Right forelimb (tissue), 1 donor: ENCODE data around the gene FRS3.
"Not testable (repeated sequence)": the region's sequence is repeated elsewhere in the genome, so short reads cannot be mapped to it uniquely, and the experiment has no call there.

Experiments used
- DNase-seq: peaks from one replicate; pipeline ENCODE4 v3.0.0-alpha.2; 2018

Gene FRS3, protein sequence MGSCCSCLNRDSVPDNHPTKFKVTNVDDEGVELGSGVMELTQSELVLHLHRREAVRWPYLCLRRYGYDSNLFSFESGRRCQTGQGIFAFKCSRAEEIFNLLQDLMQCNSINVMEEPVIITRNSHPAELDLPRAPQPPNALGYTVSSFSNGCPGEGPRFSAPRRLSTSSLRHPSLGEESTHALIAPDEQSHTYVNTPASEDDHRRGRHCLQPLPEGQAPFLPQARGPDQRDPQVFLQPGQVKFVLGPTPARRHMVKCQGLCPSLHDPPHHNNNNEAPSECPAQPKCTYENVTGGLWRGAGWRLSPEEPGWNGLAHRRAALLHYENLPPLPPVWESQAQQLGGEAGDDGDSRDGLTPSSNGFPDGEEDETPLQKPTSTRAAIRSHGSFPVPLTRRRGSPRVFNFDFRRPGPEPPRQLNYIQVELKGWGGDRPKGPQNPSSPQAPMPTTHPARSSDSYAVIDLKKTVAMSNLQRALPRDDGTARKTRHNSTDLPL

DNA sequence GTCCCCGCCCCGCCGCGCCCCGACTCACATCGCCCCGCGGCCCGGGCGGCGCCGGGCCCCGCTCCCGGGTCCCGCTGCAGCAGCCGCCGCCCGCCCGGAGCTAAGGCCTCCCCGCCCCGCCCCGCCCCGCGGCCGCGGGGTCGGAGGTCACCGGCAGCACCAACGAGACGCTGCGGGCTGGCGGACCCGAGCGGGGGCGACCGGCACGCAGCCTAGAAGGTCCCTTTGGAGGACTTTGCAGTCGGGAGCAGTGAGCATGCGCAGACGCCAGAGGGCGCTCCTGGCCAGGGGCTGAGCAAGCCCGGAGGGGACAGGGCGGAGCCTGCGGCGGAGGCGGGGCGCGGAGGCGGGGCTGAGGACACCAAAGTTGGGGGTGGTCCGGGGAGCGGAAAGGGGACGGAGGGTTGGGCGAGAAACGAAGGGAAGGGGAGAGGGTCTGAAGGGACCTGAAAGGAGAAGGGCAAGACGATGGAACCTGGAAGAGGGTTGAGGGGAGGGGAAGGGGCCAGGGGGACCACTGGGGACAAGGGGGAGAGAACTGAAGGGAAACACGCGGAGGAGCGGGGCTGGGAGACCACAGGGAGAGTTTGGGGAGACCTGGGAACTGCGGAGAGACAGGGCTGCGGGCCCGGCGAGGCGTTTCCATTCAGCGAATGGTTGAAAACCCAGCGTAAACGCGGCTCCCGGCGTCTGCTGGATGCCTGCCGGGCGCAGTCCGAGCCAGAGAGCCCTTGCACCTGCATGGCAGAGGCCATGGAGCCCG is at the start of gene FRS3:
TSS of gene FRS3 (minus strand) at position 113 of the 763 bp plus-strand sequence. CDS start 2,913 bp downstream, outside the sequence.
- DNase-seq, result peak; percentile 99

DNA sequence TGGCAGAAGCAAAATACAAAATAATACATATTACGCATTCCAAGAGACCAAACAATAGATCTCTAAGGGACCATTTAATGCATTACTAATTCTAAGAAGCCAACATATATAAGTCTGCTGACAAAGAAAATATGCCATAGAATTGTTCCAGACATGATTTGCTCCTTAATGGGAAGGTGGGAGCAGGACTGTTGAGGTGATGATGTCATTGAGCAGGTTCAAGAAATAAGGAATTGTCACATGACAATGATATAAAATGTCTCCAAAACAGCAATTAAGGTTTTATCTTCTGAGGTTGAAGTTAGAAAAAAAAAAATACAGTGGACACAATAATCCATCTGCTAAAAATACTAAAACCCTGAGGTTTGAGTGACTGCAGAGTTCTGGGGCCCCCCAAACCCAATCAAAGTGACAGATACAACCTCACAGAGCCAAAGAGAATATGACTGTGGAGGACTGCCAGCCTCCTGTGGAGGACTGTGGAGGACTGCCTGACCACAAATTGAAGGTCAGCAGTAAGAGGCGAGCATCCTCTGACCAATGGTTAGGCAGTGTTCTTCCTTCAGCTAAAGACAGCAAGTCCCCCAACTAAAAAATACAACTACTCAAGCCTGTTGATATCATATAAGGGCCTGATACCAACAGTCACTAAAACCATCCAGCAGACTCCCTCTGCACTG is 46.8 kb upstream of the FRS3 start:
- no peak for DNase-seq

DNA sequence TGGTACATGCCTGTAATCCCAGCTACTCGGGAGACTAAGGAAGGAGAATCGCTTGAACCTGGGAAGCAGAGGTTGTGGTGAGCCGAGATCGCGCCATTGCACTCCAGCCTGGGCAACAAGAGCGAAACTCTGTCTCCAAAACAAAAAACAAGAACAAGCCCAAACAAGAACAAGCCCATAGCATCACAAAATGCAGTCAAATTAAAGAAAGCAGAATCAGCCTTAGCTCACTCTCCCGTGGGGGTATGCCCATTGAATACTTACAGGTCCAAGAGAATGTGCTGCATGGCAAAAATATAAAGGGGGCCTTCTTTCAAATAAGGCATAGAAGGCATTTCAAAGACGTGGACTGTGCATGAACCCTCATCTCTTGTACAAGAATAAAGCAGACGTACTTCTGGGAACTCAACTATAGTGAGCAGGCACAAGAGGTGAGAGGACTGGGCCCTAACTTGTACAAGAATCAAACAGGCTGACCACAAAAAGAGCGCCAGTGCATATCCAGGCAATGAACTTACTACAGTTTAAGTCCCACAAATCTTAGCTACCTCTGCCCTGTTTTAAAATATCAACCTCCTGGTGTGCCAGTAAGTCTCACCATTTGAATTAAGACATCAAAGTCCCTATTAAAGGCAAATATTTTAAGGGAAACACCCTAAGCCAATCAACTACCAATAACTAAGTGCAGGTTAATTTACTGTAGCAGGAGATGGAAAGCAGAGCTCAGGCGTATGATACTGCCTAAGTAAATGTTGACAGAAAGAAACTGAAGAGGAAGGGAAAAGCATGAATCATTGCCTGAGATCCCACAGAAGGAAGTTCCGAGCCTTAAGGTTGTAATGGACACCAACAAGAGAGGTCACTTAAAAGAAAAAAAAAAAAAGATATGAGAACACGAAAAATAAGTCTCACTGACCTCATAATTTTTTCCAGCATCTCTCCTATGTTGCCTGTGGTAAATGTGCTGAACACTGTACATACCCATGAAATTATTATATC is 45.2 kb upstream of the FRS3 start:
- DNase-seq, result no peak

DNA sequence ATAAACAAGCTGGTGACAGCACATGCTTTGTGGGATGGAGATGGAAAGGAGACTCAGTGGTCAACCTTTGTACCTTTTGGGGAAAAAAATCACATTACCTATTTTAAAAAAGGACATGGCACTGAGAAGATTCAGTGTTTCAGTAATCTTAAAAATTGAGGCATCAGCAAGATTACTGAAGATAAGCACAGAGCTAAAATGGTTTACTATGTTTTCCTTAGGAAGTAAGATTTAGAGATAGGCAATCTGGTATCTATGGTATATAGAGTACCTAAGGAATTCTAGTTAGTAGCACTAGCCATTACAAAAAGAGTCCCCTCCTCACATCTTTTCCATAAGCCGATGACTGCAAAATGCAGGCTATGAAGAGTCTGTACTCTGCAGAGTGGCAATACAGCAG is 43.5 kb upstream of the FRS3 start:
- no peak for DNase-seq

DNA sequence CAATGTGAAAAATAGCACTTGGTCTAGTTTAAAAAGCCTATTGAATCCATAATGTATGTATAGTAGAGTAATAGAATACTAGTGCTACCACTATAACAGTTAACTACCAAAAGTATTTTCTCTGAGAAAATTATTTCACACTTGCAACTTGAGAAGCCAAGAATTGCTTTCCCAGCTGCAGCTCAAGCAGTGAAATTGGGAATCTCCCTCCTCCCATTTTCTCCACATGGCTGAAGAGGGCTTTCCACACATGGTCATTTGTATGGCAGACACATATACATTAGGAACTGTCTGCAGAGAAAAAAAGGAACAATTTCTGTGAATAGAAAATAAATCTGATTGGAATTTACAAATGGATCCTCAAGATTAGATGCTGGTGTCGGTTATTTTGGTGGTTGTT is 42.3 kb upstream of the FRS3 start:
- DNase-seq, result no peak

DNA sequence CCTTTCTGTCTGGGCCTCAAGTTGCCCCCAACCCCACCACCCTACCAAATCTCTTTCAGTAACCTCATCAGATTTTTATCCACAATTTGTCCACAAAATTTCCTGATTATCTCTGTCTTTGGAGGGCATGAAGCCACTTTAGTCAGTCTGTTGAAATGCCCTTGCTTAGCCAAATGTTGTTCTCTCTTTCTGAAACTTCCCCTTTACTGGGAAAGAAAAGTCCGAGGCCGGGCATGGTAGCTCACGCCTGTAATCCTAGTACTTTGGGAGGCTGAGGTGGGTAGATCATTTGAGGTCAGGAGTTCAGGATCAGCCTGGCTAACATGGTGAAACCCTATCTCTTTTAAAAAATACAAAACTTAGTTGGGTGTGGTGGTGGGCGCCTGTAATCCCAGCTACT is 41.6 kb upstream of the FRS3 start:
- DNase-seq, result no peak

DNA sequence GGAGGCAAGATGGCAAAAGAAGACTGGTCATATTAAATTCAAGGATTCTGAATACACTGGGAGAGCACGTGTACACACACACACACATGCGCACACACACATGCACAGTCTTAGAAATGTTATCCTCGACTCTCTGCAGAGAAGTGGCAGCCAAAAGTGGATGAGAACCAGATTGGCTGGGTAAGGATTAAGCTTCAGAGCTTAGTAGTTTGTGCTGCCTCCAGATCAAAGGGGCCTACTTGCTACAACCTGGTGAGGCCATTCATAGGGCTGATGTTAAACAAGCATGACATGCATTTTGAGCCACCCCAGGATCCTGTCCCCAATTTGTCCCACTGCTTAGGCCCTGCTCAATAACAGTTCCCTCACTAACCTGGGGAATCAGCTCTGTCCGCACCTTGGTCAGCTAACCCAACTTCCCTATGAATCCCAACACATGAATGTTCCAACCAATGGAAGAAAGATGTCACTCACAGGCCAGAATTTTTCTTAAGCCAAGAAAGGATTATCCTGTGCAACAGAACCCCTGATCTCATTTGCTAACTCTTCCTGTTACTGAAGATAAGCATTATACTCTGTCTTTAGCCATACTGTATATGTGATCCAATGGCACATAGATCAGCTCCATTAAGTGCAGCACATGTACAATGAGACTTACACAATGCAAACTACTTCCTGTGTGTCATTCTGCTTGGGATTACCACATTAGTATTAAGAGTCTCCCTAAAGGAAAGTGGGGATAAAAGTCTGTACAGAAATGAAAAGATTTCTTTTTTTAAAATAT is 38.8 kb upstream of the FRS3 start:
- DNase-seq, result no peak

DNA sequence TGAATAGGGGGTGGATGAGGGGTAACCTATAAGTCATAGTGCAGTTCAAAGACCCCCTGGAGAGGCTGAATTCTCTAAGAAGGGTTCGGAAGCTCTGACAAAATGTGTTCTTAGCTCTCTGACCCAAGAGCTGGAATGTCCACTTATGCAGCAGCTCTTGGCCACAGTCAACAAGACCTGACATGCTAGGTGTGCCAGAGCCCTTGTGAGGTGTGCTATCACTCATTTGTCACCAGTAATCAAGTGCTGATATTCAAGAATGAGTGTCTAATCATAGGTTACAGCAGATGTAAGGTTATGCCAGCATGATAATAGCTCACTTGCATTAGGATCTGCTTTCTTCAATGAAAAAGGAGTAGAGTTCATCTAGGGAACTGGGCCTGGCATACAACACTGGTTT is 35.9 kb upstream of the FRS3 start:
- DNase-seq, result no peak

DNA sequence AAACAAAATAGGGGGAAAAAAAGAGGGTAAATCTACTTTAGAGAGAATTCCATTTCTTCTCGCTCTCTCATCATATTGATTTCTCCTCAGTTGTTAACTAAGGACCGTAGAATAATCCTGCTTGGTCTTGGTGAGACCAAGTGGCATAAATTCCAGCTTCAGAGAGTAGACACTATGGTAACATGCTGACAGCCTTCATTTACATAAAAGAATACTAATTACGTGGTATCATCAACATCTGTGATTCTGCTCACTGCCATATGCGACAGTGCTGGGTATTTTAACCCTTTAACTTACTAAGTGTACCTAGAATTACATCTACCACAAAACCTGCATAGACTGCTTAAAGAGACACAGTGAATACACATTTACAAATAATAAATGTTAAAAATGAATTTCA is 34.9 kb upstream of the FRS3 start:
- no peak for DNase-seq

DNA sequence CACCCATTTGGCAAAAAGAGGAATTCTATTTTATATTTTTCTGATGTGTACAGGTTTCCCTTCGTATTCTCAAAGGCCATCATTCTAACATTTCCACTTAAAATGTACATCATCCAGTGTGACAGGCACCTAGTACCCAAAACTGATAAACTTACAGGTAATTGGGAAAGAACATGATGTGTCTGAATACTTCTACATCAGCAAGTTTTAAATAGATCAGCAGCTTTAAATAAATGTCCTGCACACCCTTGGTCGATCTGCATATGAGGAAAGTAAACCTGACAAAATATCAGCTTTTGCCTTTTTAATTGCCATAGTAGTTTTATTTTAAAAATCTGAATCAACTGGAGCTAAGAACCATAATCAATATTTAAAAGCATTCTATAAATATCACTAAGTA is 34.3 kb upstream of the FRS3 start:
- DNase-seq, result no peak

DNA sequence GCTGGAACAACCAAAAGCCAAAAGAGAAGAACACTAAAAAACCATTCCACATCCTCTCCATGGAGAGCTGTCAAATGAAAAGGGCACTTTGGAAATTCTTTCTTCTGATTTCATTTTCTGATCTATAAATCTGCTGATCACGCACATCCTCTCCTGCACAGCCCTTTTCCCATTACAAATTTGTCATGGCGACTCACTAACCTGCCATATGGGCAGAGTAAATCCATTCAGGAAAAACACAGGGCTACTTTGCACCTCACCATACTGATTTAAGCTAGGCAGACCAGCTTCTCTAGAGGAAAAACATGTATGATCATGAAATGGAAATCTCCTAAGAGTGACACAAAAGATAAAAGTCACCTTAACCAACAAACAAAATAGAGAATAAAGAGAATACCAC is 33.8 kb upstream of the FRS3 start:
- no peak for DNase-seq

DNA sequence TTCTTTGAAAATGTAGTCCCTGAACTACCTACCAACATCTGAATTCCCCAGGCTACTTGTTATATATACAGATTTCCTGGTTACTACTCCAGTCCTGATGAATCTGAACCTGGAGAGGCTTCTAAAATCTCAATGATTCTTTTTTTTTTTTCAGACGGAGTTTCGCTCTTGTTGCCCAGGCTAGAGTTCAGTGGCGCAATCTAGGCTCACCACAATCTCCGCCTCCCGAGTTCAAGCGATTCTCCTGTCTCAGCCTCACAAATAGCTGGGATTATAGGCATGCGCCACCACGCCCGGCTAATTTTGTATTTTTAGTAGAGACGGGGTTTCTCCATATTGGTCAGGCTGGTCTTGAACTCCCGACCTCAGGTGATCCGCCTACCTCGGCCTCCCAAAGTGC is 32.2 kb upstream of the FRS3 start:
- DNase-seq, result not testable (repeated sequence)

DNA sequence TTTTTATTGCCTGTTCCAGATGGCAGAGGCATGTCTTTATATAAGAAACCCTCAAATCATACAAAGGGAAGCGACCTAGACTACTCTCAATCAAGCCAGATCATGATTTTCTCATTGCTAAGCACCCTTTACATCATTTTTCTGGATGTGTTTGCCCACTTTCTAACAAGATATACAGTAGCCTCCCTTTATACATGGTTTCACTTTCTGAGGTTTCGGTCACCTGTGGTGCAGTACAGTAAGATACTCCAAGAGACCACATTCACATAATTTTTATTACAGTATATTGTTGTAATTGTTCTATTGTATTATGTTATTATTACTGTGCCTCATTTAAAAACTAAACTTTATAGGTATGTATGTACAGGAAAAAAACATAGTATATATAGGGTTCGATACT is 31.4 kb upstream of the FRS3 start:
- DNase-seq, result no peak

DNA sequence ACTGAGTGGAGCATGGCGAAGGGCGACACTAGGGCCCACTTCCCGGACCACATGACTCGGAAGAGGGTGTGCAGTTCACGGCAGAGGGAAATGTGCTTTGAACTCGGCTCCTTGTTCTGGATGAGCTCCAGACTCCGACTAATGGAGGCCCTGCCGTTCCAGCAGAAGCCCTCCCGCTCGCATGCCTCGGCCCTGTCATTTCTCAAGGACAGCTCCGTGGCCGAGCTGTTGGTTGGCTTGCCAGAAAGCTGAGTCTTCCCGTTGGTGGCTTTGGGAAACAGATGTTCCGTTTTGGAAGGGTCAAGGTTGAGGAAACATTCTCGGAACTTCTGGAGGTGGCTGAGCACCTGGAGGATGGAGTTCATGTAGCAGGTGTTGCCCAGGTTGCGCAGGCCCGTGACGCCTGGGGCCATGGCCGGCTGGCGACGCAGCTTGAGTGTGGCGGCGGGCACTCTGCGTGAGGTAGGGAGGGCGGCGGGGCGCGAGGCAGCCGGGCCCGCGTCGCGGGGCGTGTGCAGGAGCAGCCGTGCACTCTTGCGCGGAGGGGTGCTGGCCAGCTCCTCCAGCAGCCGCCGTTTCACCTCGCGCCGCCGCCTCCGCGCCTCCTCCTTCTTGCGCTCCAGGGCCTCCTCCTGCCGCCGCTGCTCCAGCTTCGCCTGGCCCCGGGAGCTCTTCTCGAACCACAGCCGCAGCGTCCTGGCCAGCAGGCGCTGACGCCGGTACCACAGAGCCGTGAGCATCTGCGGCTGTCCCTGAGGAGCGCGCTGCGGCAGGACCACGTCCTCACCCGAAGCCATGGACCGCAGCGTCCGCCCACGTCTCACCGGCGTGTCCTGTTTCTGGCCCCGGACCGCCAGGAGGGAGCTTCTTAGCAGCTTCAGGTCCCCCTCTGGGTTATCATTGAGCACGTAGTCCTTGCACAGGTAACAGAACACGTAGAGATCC is 26.4 kb upstream of the FRS3 start:
- no peak for DNase-seq

DNA sequence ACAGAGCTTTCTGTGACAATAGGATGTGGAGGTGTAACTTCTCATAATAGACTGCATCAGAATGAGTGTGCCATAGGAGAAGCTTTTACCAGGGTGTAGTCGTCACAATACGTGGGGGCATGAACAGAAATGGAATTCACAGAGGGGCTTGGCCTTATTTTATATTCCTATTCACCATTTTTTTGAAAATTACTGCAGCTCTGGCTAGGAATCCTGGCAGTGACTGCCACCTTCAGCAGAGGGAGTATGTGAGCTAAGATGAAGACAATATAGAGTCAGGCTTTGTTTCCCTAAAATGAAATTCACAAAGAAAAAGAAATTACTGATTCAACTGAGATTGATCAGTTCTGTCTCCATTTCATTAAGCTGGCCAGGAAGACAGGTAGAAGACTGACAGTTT is 21.7 kb upstream of the FRS3 start:
- DNase-seq, result no peak

DNA sequence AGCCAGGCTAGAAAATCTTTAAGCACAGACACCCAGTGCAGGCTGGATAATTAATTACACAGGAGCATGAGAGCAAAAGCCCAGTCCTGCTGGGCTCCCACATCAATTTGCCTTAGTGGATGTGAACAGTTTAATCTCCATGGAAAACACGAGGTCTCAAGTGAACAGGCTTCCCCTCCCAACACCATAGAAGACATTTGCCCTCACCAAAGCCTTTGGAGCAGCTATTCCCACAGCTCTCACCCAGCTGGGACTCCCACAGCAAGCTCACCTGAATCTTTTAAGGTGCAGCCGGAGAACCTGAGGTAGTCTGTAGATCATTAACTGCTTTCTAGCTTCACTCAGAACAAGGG is 19.8 kb upstream of the FRS3 start:
- DNase-seq, result no peak

DNA sequence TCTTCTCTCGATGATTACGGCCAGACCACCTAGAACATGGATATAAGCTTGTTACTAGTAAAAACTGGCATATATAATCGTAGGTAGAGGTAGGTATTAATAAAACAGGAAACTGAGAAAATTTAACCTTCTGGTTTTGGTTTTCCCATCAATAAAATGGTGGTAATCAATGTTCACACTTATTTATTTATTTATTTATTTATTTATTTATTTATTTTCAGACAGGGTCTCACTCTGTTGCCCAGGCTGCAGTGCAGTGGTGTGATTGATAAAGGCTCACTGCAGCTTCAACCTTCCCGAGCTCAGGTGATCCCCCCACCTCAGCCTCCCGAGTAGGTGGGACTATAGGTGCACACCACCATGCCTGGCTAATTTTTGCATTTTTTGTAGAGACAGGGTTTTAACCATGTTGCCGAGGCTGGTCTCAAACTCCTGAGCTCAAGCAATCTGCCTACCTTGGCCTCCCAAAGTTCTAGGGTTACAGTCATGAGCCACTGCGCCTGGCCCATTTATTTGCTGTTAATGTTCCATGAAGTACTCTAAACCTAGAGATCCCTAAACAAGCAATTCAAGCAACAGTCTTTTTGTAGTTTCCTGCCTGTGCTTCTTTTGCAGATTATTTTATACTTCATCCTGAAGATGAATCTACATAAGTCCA is 19.3 kb upstream of the FRS3 start:
- DNase-seq, result no peak

DNA sequence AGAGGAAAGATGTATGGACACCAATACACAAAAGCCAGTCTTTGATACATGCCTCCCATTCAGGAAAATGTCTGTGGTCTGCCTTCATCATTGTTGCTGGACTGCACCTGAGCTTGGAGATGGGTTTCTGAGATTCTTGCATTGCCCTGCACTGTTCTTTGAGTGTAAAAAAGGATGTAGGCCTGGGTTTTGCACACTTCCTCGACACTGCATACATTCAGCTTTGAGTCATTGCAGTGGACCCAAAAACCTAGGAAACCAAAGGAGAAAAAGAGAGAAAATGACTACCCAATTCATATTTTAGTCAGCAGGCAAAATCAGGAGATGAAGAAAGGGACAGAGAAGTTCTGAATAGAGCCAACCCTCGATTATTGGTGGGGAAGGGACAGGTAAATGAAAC is 16.8 kb upstream of the FRS3 start:
- DNase-seq, result no peak

DNA sequence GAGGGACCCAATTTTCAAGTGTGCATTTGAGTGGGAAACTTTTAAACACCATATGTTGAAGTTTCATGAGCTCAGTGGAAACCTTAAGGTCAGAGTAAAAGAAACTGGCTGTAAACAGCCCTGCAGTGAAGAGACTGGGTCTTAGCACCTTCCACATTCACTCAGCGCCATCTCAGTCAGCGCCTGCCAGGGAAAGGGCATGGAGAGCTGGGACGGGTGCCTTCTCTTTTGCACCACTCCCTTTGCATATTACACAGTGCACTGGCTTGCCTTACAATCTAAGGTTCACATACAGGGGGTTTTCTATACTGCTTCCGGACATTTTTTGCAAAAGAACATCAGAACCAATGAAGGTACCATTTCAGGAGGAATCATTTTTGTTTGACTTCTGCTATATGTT is 12.3 kb upstream of the FRS3 start:
- DNase-seq, result no peak

DNA sequence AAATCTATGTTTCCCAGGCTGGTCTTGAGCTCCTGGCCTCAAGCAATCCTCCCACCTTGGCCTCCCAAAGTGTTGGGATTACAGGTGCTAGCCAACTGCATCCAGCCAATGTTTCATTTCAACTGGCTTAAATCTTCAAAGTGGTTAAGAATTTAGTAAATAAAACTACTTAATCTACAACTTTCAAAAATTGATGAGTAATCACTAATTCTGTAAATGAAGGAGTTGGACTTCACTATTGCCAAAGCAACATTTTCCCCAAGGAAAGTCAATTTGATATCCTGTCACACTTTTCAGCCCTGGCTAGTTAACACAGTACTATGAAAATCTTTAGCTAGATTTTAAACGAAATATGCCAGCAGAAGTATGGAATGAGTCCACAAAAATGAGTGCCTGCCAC is 11.6 kb upstream of the FRS3 start:
- DNase-seq, result no peak
